HEK293 (cell line): Measurements from ENCODE around the gene TCF12.

Source experiments
- CTCF ChIA-PET: fragments of 350-600 bp; formaldehyde crosslinking; extraction: SDS; loops from one replicate; lab custom pipeline; 2021; ENCODE audit warnings: antibody characterized with exemption; lab: Yijun Ruan, JAX
- POLR2A ChIA-PET: fragments of 300-600 bp; formaldehyde crosslinking; extraction: SDS; loops from one replicate; lab custom pipeline; 2020; ENCODE audit warnings: antibody characterized with exemption, inconsistent platforms; lab: Yijun Ruan, JAX
- H3K27ac ChIP-seq: fragments of 200-500 bp; sonication (Bioruptor generic); 2 replicates; pipeline ENCODE4 v1.5.1; 2014; ENCODE audit warnings: low read depth, low read length, control low read depth, inconsistent platforms; ENCODE audit errors: extremely low read depth
- H3K36me3 ChIP-seq, 2 experiments: fragments of 200-500 bp in 1 of 2; sonication (Bioruptor generic) in 1 of 2; 1 replicate in 1 of 2; 2 replicates in 1 of 2; pipeline ENCODE4 v1.5.1; 2014 to 2017; ENCODE audit warnings: inconsistent platforms in 2 of 2, low read length in 2 of 2; ENCODE audit not compliant: control insufficient read depth in 2 of 2, insufficient read depth in 1 of 2
- H3K4me1 ChIP-seq: fragments of 200-500 bp; sonication (Bioruptor generic); 2 replicates; pipeline ENCODE4 v1.5.1; 2014; ENCODE audit warnings: mild to moderate bottlenecking, low read length, inconsistent platforms; ENCODE audit not compliant: control insufficient read depth, insufficient read depth
- H3K4me3 ChIP-seq: 2 replicates; pipeline ENCODE4 v1.5.1; 2011; ENCODE audit warnings: low read depth, mild to moderate bottlenecking, control low read depth, low read length, moderate library complexity
- H3K9me3 ChIP-seq: fragments of 200-500 bp; sonication (Bioruptor generic); 2 replicates; pipeline ENCODE4 v1.5.1; 2014; ENCODE audit warnings: low read depth, low read length, inconsistent platforms; ENCODE audit not compliant: control insufficient read depth, insufficient read depth
- IKZF3 ChIP-seq: fragments of 450-650 bp; IDR thresholded peaks from 2 replicates; pipeline ENCODE4 v1.5.0; 2018; ENCODE audit warnings: missing biosample characterization, mild to moderate bottlenecking, missing genetic modification characterization, moderate library complexity
- KLF9 ChIP-seq: fragments of 450-650 bp; formaldehyde crosslinking; IDR thresholded peaks from 2 replicates; pipeline ENCODE4 v1.5.1; 2016; ENCODE audit warnings: missing biosample characterization, missing genetic modification characterization, low read depth
- OVOL3 ChIP-seq: fragments of 450-650 bp; formaldehyde crosslinking; IDR thresholded peaks from 2 replicates; pipeline ENCODE4 v1.5.1; 2016; ENCODE audit warnings: missing biosample characterization, missing genetic modification characterization
- PRDM10 ChIP-seq: fragments of 450-650 bp; formaldehyde crosslinking; IDR thresholded peaks from 2 replicates; pipeline ENCODE4 v1.5.1; 2016; ENCODE audit warnings: missing biosample characterization, missing genetic modification characterization
- SCRT1 ChIP-seq: fragments of 450-650 bp; formaldehyde crosslinking; IDR thresholded peaks from 2 replicates; pipeline ENCODE4 v1.5.1; 2016; ENCODE audit warnings: missing biosample characterization, missing genetic modification characterization, borderline replicate concordance
- SCRT2 ChIP-seq: fragments of 450-650 bp; formaldehyde crosslinking; IDR thresholded peaks from 2 replicates; pipeline ENCODE4 v1.5.1; 2016; ENCODE audit warnings: missing biosample characterization, missing genetic modification characterization
- SP3 ChIP-seq: fragments of 450-650 bp; formaldehyde crosslinking; IDR thresholded peaks from 2 replicates; pipeline ENCODE4 v1.5.1; 2016; ENCODE audit warnings: missing biosample characterization, missing genetic modification characterization
- TSHZ1 ChIP-seq: fragments of 450-650 bp; formaldehyde crosslinking; IDR thresholded peaks from 2 replicates; pipeline ENCODE4 v1.5.1; 2016; ENCODE audit warnings: missing biosample characterization, missing genetic modification characterization, borderline replicate concordance
- WT1 ChIP-seq: fragments of 450-650 bp; formaldehyde crosslinking; IDR thresholded peaks from 2 replicates; pipeline ENCODE4 v1.5.1; 2016; ENCODE audit warnings: missing biosample characterization, missing genetic modification characterization
- ZFHX2 ChIP-seq: fragments of 450-650 bp; formaldehyde crosslinking; conservative IDR thresholded peaks from 2 replicates; pipeline ENCODE4 v1.5.1; 2016; ENCODE audit warnings: missing biosample characterization, missing genetic modification characterization
- ZNF112 ChIP-seq: fragments of 450-650 bp; formaldehyde crosslinking; IDR thresholded peaks from 2 replicates; pipeline ENCODE4 v1.5.0; 2017; ENCODE audit warnings: missing biosample characterization, missing genetic modification characterization
- ZNF132 ChIP-seq: fragments of 450-650 bp; formaldehyde crosslinking; IDR thresholded peaks from 2 replicates; pipeline ENCODE4 v1.5.1; 2017; ENCODE audit warnings: missing biosample characterization, missing genetic modification characterization, borderline replicate concordance
- ZNF248 ChIP-seq: fragments of 450-650 bp; formaldehyde crosslinking; IDR thresholded peaks from 2 replicates; pipeline ENCODE4 v1.5.1; 2017; ENCODE audit warnings: missing biosample characterization, missing genetic modification characterization
- ZNF404 ChIP-seq: fragments of 450-650 bp; formaldehyde crosslinking; IDR thresholded peaks from 2 replicates; pipeline ENCODE4 v1.5.1; 2017; ENCODE audit warnings: missing biosample characterization, missing genetic modification characterization
- ZNF423 ChIP-seq: fragments of 450-650 bp; formaldehyde crosslinking; IDR thresholded peaks from 2 replicates; pipeline ENCODE4 v1.5.1; 2016; ENCODE audit warnings: missing biosample characterization, missing genetic modification characterization
- ZNF560 ChIP-seq: fragments of 450-650 bp; formaldehyde crosslinking; IDR thresholded peaks from 2 replicates; pipeline ENCODE4 v1.5.1; 2017; ENCODE audit warnings: missing biosample characterization, missing genetic modification characterization, borderline replicate concordance
- ZNF561 ChIP-seq: fragments of 450-650 bp; IDR thresholded peaks from 2 replicates; pipeline ENCODE4 v1.5.1; 2018; ENCODE audit warnings: missing biosample characterization, missing genetic modification characterization, borderline replicate concordance
- ZNF654 ChIP-seq: fragments of 450-650 bp; formaldehyde crosslinking; IDR thresholded peaks from 2 replicates; pipeline ENCODE4 v1.5.1; 2016; ENCODE audit warnings: low read depth, missing biosample characterization, missing genetic modification characterization
- TF ChIP-seq, protein P1 (sequence below): fragments of 450-650 bp; formaldehyde crosslinking; IDR thresholded peaks from 2 replicates; pipeline ENCODE4 v1.5.1; 2016; ENCODE audit warnings: missing biosample characterization, missing genetic modification characterization
- TF ChIP-seq, protein P2 (sequence below): fragments of 450-650 bp; formaldehyde crosslinking; IDR thresholded peaks from 2 replicates; pipeline ENCODE4 v1.5.1; 2016; ENCODE audit warnings: missing biosample characterization, missing genetic modification characterization

The TCF12 gene

GRCh38 chr15:57048930-57049549, 130.6 kb downstream of the TCF12 start:
- Histone ChIP-seq H3K4me1 (peaks cover 9% of the 10 kb centered on the region), H3K9me3 (no peaks in the 10 kb centered on the region), H3K4me3 (no peak overlapping the region), H3K36me3 (no peaks in the 10 kb centered on the region), H3K27ac (no peak overlapping the region)
- ChIA-PET CTCF (no interaction called here), POLR2A (no interaction called here)
- no peak for TF ChIP-seq ZNF404 (tag by site-specific recombination)
- TF ChIP-seq PRDM10 (tag by site-specific recombination): peak; percentile 63
- TF ChIP-seq ZNF561 (tag by site-specific recombination): no peak

- Histone ChIP-seq H3K36me3 (no peaks in the 10 kb centered on the region), H3K4me1 (peaks cover 13% of the 10 kb centered on the region), H3K4me3 (no peak overlapping the region), H3K27ac (no peak overlapping the region), H3K9me3 (no peaks in the 10 kb centered on the region)
- ChIA-PET CTCF (no interaction called here), POLR2A (no interaction called here)
- 0 out of 2 replicates have a peak, but pooled peaks have one; percentile 11 for TF ChIP-seq SCRT2 (tag by site-specific recombination)
- 0 out of 2 replicates have a peak, but pooled peaks have one; percentile 10 for TF ChIP-seq SCRT1 (tag by site-specific recombination)
- TF ChIP-seq ZNF112 (tag by site-specific recombination): no peak
Observed at GRCh38 chr15:57053470-57053869, 135.0 kb downstream of the TCF12 start.

DNA sequence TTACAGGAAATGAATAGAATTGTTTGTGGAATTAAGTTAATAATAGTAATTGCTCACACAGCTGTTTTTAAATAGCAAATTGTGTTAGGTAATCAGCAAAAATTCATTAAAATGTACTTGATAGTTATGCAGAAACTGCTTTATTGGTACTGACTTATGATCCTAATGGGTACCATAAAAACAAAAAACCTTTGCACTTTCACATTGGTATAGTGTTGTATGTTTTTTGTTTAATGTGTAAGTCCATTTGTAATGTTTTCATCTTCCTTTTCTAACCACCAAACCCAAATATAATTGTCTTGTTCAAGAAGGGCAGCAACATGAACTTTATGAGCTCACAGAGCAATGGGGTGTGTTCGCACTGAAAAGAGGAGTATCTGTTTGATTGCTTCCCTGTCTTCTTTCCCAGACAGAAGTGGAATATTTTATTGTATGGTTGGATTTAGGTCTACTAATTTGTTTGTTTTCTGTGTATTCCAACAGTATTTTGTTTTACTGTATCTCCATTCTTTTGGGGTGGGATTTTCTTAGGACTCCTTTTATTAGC, 135.8 kb downstream of the TCF12 start:
- CTCF ChIA-PET: no interaction called here
- Histone ChIP-seq H3K4me3 (no peak overlapping the region), H3K27ac (no peak overlapping the region), H3K36me3 (no peaks in the 10 kb centered on the region), H3K9me3 (no peaks in the 10 kb centered on the region), H3K4me1 (peaks cover 13% of the 10 kb centered on the region)
- POLR2A ChIA-PET: interaction anchor here (0.7 kb wide), 1 partner anchor 136 kb away, joined by 3 read pairs; the partner anchor contains the start of gene TCF12
- TF ChIP-seq WT1: peak; percentile 46
- no peak for TF ChIP-seq ZFHX2 (tag by site-specific recombination)
- TF ChIP-seq ZNF132 (tag by site-specific recombination): no peak
- TF ChIP-seq ZNF423: no peak
- no peak for TF ChIP-seq ZNF560
- no peak for TF ChIP-seq SP3
- TF ChIP-seq, protein P1, sequence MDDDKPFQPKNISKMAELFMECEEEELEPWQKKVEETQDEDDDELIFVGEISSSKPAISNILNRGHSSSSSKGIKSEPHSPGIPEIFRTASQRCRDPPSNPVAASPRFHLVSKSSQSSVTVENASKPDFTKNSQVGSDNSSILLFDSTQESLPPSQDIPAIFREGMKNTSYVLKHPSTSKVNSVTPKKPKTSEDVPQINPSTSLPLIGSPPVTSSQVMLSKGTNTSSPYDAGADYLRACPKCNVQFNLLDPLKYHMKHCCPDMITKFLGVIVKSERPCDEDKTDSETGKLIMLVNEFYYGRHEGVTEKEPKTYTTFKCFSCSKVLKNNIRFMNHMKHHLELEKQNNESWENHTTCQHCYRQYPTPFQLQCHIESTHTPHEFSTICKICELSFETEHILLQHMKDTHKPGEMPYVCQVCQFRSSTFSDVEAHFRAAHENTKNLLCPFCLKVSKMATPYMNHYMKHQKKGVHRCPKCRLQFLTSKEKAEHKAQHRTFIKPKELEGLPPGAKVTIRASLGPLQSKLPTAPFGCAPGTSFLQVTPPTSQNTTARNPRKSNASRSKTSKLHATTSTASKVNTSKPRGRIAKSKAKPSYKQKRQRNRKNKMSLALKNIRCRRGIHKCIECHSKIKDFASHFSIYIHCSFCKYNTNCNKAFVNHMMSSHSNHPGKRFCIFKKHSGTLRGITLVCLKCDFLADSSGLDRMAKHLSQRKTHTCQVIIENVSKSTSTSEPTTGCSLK (tag by site-specific recombination): no peak
- 0 out of 2 replicates have a peak, but pooled peaks have one; percentile 22 for TF ChIP-seq IKZF3 (tag by site-specific recombination)
- TF ChIP-seq, protein P2, sequence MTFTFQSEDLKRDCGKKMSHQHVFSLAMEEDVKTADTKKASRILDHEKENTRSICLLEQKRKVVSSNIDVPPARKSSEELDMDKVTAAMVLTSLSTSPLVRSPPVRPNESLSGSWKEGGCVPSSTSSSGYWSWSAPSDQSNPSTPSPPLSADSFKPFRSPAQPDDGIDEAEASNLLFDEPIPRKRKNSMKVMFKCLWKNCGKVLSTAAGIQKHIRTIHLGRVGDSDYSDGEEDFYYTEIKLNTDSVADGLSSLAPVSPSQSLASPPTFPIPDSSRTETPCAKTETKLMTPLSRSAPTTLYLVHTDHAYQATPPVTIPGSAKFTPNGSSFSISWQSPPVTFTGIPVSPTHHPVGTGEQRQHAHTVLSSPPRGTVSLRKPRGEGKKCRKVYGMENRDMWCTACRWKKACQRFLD (tag by site-specific recombination): no peak
- TF ChIP-seq OVOL3 (tag by site-specific recombination): no peak
- no peak for TF ChIP-seq ZNF248
- TF ChIP-seq ZNF654 (tag by site-specific recombination): no peak
- TF ChIP-seq KLF9: no peak
- no peak for TF ChIP-seq TSHZ1 (tag by site-specific recombination)
